GM23248 (cell line): ENCODE measurements around the gene DNAJB2.

ENCODE experiments used
- EZH2 ChIP-seq: fragments of 200-600 bp; sonication (generic); IDR thresholded peaks from 2 replicates; pipeline ENCODE4 v1.6.1; 2018; ENCODE audit warnings: antibody characterized with exemption, mild to moderate bottlenecking; ENCODE audit not compliant: insufficient read depth, poor library complexity, severe bottlenecking
- EZH2phosphoT487 ChIP-seq: fragments of 200-600 bp; sonication (generic); IDR thresholded peaks from 2 replicates; pipeline ENCODE4 v1.6.1; 2018; ENCODE audit warnings: antibody characterized with exemption, moderate library complexity, mild to moderate bottlenecking, low read depth; ENCODE audit not compliant: insufficient read depth

- TF ChIP-seq EZH2 (no peak), EZH2phosphoT487 (no peak)
These were observed 10.6 kb downstream of the DNAJB2 start for GRCh38 chr2:219289537-219290361.
